Measurements from ENCODE around the gene EBI3. TPM values are rescaled to one million over a fixed set of nuclear protein-coding genes. Genes with fewer than 3 reads are reported as not detected.

EBI3 gene
- total and polyA plus RNA-seq, 2 donors (not counting 1 experiment from before 2014, with no cell fraction given): 11.9 to 15.6 TPM

- Mint-ChIP-seq H3K4me1 (peaks cover 12% of the 10 kb centered on the region), H3K4me3 (no peak overlapping the region), H3K27ac (peak overlapping the region; percentile 37), H3K27me3 (no peaks in the 10 kb centered on the region), H3K9me3 (ENCODE audit: insufficient read depth) (no peaks in the 10 kb centered on the region)
- ATAC-seq (ENCODE audit: low read depth): no peak
- Histone ChIP-seq H3K79me2 (ENCODE audit: control insufficient read depth, insufficient read depth, low read length) (no peaks in the 10 kb centered on the region), H3K9ac (ENCODE audit: low read length) (no peak overlapping the region), H2AFZ (ENCODE audit: insufficient read depth, low read depth, low read length, poor library complexity, severe bottlenecking) (no peak overlapping the region), H3K36me3 (replicated peaks in 1 of 2; ENCODE audit: control extremely low read depth in 1 of 2, control insufficient read depth in 1 of 2, extremely low read depth in 1 of 2, insufficient read depth in 2 of 2, low read length in 1 of 2) (peaks cover 0 to 51% of the 10 kb centered on the region in 2 experiments), H3K27ac (ENCODE audit: low read length in 2 of 2) (no peak overlapping the region), H3K4me1 (ENCODE audit: control insufficient read depth in 2 of 2, insufficient read depth in 2 of 2, low read length in 2 of 2) (peaks cover 0 to 11% of the 10 kb centered on the region in 2 donors), H4K20me1 (ENCODE audit: control insufficient read depth, insufficient read depth, low read length, poor library complexity, severe bottlenecking) (peaks cover 9% of the 10 kb centered on the region), H3K27me3 (replicated peaks in 1 of 4; ENCODE audit: control extremely low read depth in 1 of 4, control insufficient read depth in 3 of 4, insufficient read depth in 4 of 4, low read length in 3 of 4) (no peaks in the 10 kb centered on the region), H3K4me3 (ENCODE audit: control extremely low read depth in 1 of 5, extremely low read depth in 1 of 5, insufficient read depth in 1 of 5, low read depth in 2 of 5, low read length in 4 of 5) (no peak overlapping the region), H3K9me3 (ENCODE audit: control extremely low read depth in 1 of 3, control insufficient read depth in 2 of 3, insufficient read depth in 1 of 3, low read length in 2 of 3) (peaks cover 0 to 6% (median 0%) of the 10 kb centered on the region in 3 donors), H3K4me2 (replicated peaks; ENCODE audit: low read depth, low read length, poor library complexity, severe bottlenecking) (no peak overlapping the region)
- intact Hi-C loops (cut with micrococcal nuclease): loop anchor here (1.0 kb wide), 2 partner anchors 84 to 134 kb away; partner anchors contain the start of gene CHAF1A
- 90% methylated on average over 24 of the region's 30 CpGs for WGBS (ENCODE audit: insufficient coverage)
- peak; percentile 60 for TF ChIP-seq CTCF (IDR thresholded peaks at IDR 0.05)
- TF ChIP-seq EZH2 (IDR thresholded peaks at IDR 0.05; ENCODE audit: borderline replicate concordance, insufficient read depth, low read depth, low read length, poor library complexity, severe bottlenecking): no peak
- ChIA-PET POLR2A (no interaction called here), CTCF (interaction anchor here (0.7 to 8.1 kb wide), 12 partner anchors 9 to 368 kb away, joined by 3 to 89 read pairs (median 4); partner anchors contain the start of genes CHAF1A and YJU2)
- DNase-seq: no peak
Measured at GRCh38 chr19:4267901-4268815, 38.8 kb downstream of the EBI3 start.
